Ammon's horn (tissue), 1 donor: ENCODE data around the gene SMARCAL1.

ENCODE experiments used
- DNase-seq: peaks from one replicate; pipeline ENCODE4 v3.0.0-alpha.2; 2016; ENCODE audit warnings: low spot score

The SMARCAL1 gene

GRCh38 chr2:216392945-216393840 is 19.1 kb upstream of the SMARCAL1 start:
- DNase-seq, result no peak

GRCh38 chr2:216394881-216395280 is 17.4 kb upstream of the SMARCAL1 start:
- DNase-seq, result no peak

GRCh38 chr2:216399621-216400020 is 12.7 kb upstream of the SMARCAL1 start:
- no peak for DNase-seq

GRCh38 chr2:216402751-216403150 is 9.5 kb upstream of the SMARCAL1 start:
- no peak for DNase-seq

GRCh38 chr2:216404010-216404618 is 8.2 kb upstream of the SMARCAL1 start:
- peak; percentile 37 for DNase-seq

- DNase-seq, result no peak
Measured at GRCh38 chr2:216405588-216405987, 6.7 kb upstream of the SMARCAL1 start.

GRCh38 chr2:216406826-216407225 is 5.5 kb upstream of the SMARCAL1 start:
- DNase-seq, result no peak

- no peak for DNase-seq
Measured at GRCh38 chr2:216408426-216409290, 3.6 kb upstream of the SMARCAL1 start.

GRCh38 chr2:216410550-216410949 is 1.7 kb upstream of the SMARCAL1 start:
- DNase-seq, result no peak

- no peak for DNase-seq
Measured at GRCh38 chr2:216413882-216414281, 1.6 kb downstream of the SMARCAL1 start.

GRCh38 chr2:216414772-216415319 is 2.6 kb downstream of the SMARCAL1 start:
- DNase-seq, result no peak

- DNase-seq, result no peak
Measured at GRCh38 chr2:216415541-216415940, 3.3 kb downstream of the SMARCAL1 start.

- DNase-seq, result no peak
Measured at GRCh38 chr2:216416571-216417307, 4.5 kb downstream of the SMARCAL1 start.

- DNase-seq, result no peak
Measured at GRCh38 chr2:216418981-216419380, 6.7 kb downstream of the SMARCAL1 start.

- DNase-seq, result no peak
Measured at GRCh38 chr2:216420367-216421101, 8.2 kb downstream of the SMARCAL1 start.

GRCh38 chr2:216423071-216423470 is 10.8 kb downstream of the SMARCAL1 start:
- no peak for DNase-seq

GRCh38 chr2:216424274-216424673 is 12.0 kb downstream of the SMARCAL1 start:
- DNase-seq, result no peak

GRCh38 chr2:216425008-216425787 is 12.9 kb downstream of the SMARCAL1 start:
- no peak for DNase-seq

- DNase-seq, result no peak
Measured at GRCh38 chr2:216426166-216426777, 14.0 kb downstream of the SMARCAL1 start.
